Smooth muscle cell (in vitro differentiated cells): ENCODE measurements around the gene ADIRF. TPM values are rescaled to one million over a fixed set of nuclear protein-coding genes. Genes with fewer than 3 reads are reported as not detected.

Source experiments
- DNase-seq: peaks from one replicate; lab custom pipeline; 2025; ENCODE audit not compliant: unreplicated experiment; lab: John Stamatoyannopoulos, UW
- H2AFZ ChIP-seq: fragments of 200-600 bp; sonication (generic); 2 replicates; pipeline ENCODE4 v1.6.0; 2016; ENCODE audit warnings: antibody characterized with exemption, low read depth, mild to moderate bottlenecking
- H3F3A ChIP-seq: fragments of 200-600 bp; sonication (generic); 2 replicates; pipeline ENCODE4 v1.6.0; 2017; ENCODE audit warnings: antibody characterized with exemption, low read depth
- H3K27ac ChIP-seq: fragments of 200-600 bp; sonication (generic); 2 replicates; pipeline ENCODE4 v1.5.1; 2016; ENCODE audit warnings: low read depth, mild to moderate bottlenecking
- H3K27me3 ChIP-seq: fragments of 200-600 bp; sonication (generic); 2 replicates; pipeline ENCODE4 v1.6.1; 2016; ENCODE audit warnings: low read depth, mild to moderate bottlenecking
- H3K36me3 ChIP-seq: fragments of 200-600 bp; sonication (generic); 2 replicates; pipeline ENCODE4 v1.5.1; 2016; ENCODE audit warnings: low read depth
- H3K4me1 ChIP-seq: fragments of 200-600 bp; sonication (generic); 2 replicates; pipeline ENCODE4 v1.5.1; 2016; ENCODE audit warnings: low read depth
- H3K4me2 ChIP-seq: fragments of 200-600 bp; sonication (generic); 2 replicates; pipeline ENCODE4 v1.6.0; 2016; ENCODE audit warnings: mild to moderate bottlenecking
- H3K4me3 ChIP-seq: fragments of 200-600 bp; sonication (generic); 2 replicates; pipeline ENCODE4 v1.5.1; 2016; ENCODE audit warnings: mild to moderate bottlenecking
- H3K79me2 ChIP-seq: fragments of 200-600 bp; sonication (generic); 2 replicates; pipeline ENCODE4 v1.6.0; 2016; ENCODE audit warnings: low read depth, mild to moderate bottlenecking
- H3K9ac ChIP-seq: fragments of 200-600 bp; sonication (generic); 2 replicates; pipeline ENCODE4 v1.6.0; 2016; ENCODE audit warnings: low read depth
- H3K9me3 ChIP-seq: fragments of 200-600 bp; sonication (generic); replicated peaks from 2 replicates; pipeline ENCODE4 v1.5.1; 2016; ENCODE audit warnings: low read depth
- H4K20me1 ChIP-seq: fragments of 200-600 bp; sonication (generic); 2 replicates; pipeline ENCODE4 v1.6.0; 2016; ENCODE audit warnings: low read depth
- CTCF ChIP-seq: fragments of 200-600 bp; sonication (generic); IDR thresholded peaks from 2 replicates; pipeline ENCODE4 v1.5.1; 2017; ENCODE audit warnings: borderline replicate concordance, mild to moderate bottlenecking, antibody characterized with exemption; ENCODE audit not compliant: insufficient read depth, poor library complexity, severe bottlenecking
- WGBS: methylation state at CpG from one replicate; pipeline ENCODE4 v1.1.7; 2016; ENCODE audit warnings: low lambda C conversion rate; 5-methylcytosine and 5-hydroxymethylcytosine counted together
- polyA plus RNA-seq: library from polyadenylated mRNA; unstranded; fragments of >200 nt; fragmentation: Nextera tagmentation; extraction: Ambion mirVana; gene quantifications from 2 replicates; pipeline ENCODE4 v1.2.1, GENCODE V29; 2016
- total RNA-seq: library from RNA; depleted of rRNA; stranded (reverse); fragments of >200 nt; gene quantifications from 2 replicates; pipeline ENCODE4 v1.2.3, GENCODE V29; 2014

The ADIRF gene
- total and polyA plus RNA-seq, 2 experiments from 2014 or later = 0.99 TPM; not detected in 1

DNA sequence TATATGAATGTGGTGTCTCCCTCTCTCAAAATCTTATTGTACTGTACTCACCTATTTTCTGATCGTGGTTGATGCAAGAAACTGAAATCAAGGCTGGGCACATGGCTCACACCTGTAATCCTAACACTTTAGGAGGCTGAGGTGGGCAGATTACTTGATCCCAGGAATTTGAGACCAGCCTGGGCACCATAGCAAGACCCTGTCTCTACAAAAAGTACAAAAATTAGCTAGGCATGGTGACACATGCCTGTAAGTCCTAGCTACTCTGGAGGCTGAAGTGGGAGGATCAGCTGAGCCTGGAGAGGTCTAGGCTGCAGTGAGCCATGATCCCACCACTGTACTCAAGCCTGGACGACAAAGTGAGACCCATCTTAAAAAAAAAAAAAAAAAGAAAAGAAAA, 26.9 kb upstream of the ADIRF start:
- DNase-seq = no peak
- H3K9ac ChIP-seq = no peak overlapping the region
- TF ChIP-seq CTCF = no peak
- no peak overlapping the region for H3K4me3 ChIP-seq
- no peaks in the 10 kb centered on the region for H3K4me1 ChIP-seq
- H4K20me1 ChIP-seq = no peaks in the 10 kb centered on the region
- H3K9me3 ChIP-seq = no peaks in the 10 kb centered on the region
- no peak overlapping the region for H3K4me2 ChIP-seq
- H3F3A ChIP-seq = peaks cover 8% of the 10 kb centered on the region
- H3K27me3 ChIP-seq = no peaks in the 10 kb centered on the region
- H3K79me2 ChIP-seq = no peaks in the 10 kb centered on the region
- WGBS = 91% methylated on average over 2 of the region's 2 CpGs
- H3K36me3 ChIP-seq = no peaks in the 10 kb centered on the region
- no peak overlapping the region for H3K27ac ChIP-seq
- no peak overlapping the region for H2AFZ ChIP-seq

DNA sequence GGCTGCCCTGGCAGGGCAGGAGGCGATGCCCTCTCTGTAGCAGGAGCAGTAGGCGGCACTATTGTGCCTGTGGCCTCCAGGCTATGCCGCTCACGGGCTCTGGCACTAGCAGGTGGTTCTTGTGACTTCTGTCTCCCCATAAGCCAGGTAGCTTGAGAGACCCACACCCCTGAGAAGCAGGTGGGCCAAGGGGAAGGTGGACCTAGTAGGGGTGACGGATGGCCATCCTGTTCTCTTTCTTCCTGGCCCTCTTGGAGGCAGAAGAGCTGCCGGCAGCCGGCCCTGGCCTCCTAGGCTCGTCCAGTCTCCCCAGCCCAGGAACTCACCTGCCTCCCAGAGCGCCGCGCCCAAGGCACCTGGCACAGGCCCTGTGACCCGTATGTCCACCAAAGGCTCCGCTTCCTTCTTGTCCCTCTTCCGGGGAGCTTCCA, 26.3 kb upstream of the ADIRF start:
- no peak overlapping the region for H3K4me3 ChIP-seq
- H3K27ac ChIP-seq = no peak overlapping the region
- H3K27me3 ChIP-seq = no peaks in the 10 kb centered on the region
- no peak for DNase-seq
- no peak overlapping the region for H3K4me2 ChIP-seq
- H3F3A ChIP-seq = peaks cover 8% of the 10 kb centered on the region
- H3K36me3 ChIP-seq = no peaks in the 10 kb centered on the region
- no peaks in the 10 kb centered on the region for H3K4me1 ChIP-seq
- WGBS = 97% methylated on average over 14 of the region's 14 CpGs
- no peaks in the 10 kb centered on the region for H3K9me3 ChIP-seq
- no peak for TF ChIP-seq CTCF
- H3K9ac ChIP-seq = no peak overlapping the region
- H3K79me2 ChIP-seq = no peaks in the 10 kb centered on the region
- no peak overlapping the region for H2AFZ ChIP-seq
- no peaks in the 10 kb centered on the region for H4K20me1 ChIP-seq

GRCh38 chr10:86942441-86943315, 25.6 kb upstream of the ADIRF start:
- Histone ChIP-seq H3K36me3 (no peaks in the 10 kb centered on the region), H3K9ac (no peak overlapping the region), H3F3A (peaks cover 4% of the 10 kb centered on the region), H4K20me1 (no peaks in the 10 kb centered on the region), H3K4me1 (no peaks in the 10 kb centered on the region), H3K4me2 (no peak overlapping the region), H3K27ac (no peak overlapping the region), H3K4me3 (no peak overlapping the region), H3K9me3 (no peaks in the 10 kb centered on the region), H2AFZ (no peak overlapping the region), H3K27me3 (no peaks in the 10 kb centered on the region), H3K79me2 (no peaks in the 10 kb centered on the region)
- no peak for DNase-seq
- WGBS = 93% methylated on average over 72 of the region's 94 CpGs
- TF ChIP-seq CTCF = no peak
